GM18502 (cell line): ENCODE data around the gene CORO1C.
"Not testable (repeated sequence)": the region's sequence is repeated elsewhere in the genome, so short reads cannot be mapped to it uniquely, and the experiment has no call there.

Experiments used
- ATAC-seq: cut with Tn5 transposase; IDR thresholded peaks from one replicate; pipeline ENCODE4 v1.9.1; 2021; ENCODE audit warnings: mild to moderate bottlenecking; ENCODE audit not compliant: unreplicated experiment, poor library complexity

Gene CORO1C

GRCh38 chr12:108755481-108755880, 24.2 kb upstream of the CORO1C start:
- no peak for ATAC-seq

- ATAC-seq, result no peak
Observed at GRCh38 chr12:108753976-108754375, 22.7 kb upstream of the CORO1C start.

- no peak for ATAC-seq
Observed at GRCh38 chr12:108752387-108752786, 21.1 kb upstream of the CORO1C start.

GRCh38 chr12:108751821-108752220, 20.5 kb upstream of the CORO1C start:
- no peak for ATAC-seq

- not testable (repeated sequence) for ATAC-seq
Observed at GRCh38 chr12:108751003-108751402, 19.7 kb upstream of the CORO1C start.

- ATAC-seq, result no peak
Observed at GRCh38 chr12:108750526-108750925, 19.2 kb upstream of the CORO1C start.

- no peak for ATAC-seq
Observed at GRCh38 chr12:108747563-108747962, 16.2 kb upstream of the CORO1C start.

GRCh38 chr12:108745641-108746040, 14.3 kb upstream of the CORO1C start:
- ATAC-seq, result no peak

- no peak for ATAC-seq
Observed at GRCh38 chr12:108744021-108744897, 12.9 kb upstream of the CORO1C start.

GRCh38 chr12:108738170-108738569, 6.9 kb upstream of the CORO1C start:
- ATAC-seq, result no peak

- ATAC-seq, result no peak
Observed at GRCh38 chr12:108735855-108736254, 4.5 kb upstream of the CORO1C start.

- no peak for ATAC-seq
Observed at GRCh38 chr12:108734200-108734906, 3.0 kb upstream of the CORO1C start.

GRCh38 chr12:108733230-108733531, 1.9 kb upstream of the CORO1C start:
- ATAC-seq, result not testable (repeated sequence)

GRCh38 chr12:108732489-108733229, 1.3 kb upstream of the CORO1C start:
- ATAC-seq, result no peak

GRCh38 chr12:108731866-108732461, 646 bp upstream of the CORO1C start:
- ATAC-seq, result peak; percentile 57

- ATAC-seq, result no peak
Observed at GRCh38 chr12:108730365-108731104, 783 bp downstream of the CORO1C start.

- no peak for ATAC-seq
Observed at GRCh38 chr12:108729612-108730364, 1.5 kb downstream of the CORO1C start.

GRCh38 chr12:108728820-108729611, 2.3 kb downstream of the CORO1C start:
- no peak for ATAC-seq
